MG63 (cell line): ENCODE data around the gene ADARB2. TPM values are rescaled to one million over a fixed set of nuclear protein-coding genes. Genes with fewer than 3 reads are reported as not detected.
"Not testable (repeated sequence)": the region's sequence is repeated elsewhere in the genome, so short reads cannot be mapped to it uniquely, and the experiment has no call there.

Experiments
- DNase-seq: peaks from one replicate; pipeline ENCODE4 v3.0.0-alpha.2; 2020
- H3K27me3 ChIP-seq: fragments of 250-450 bp; sonication (Bioruptor Pico); 2 replicates; pipeline ENCODE4 v1.5.1; 2020; ENCODE audit warnings: mild to moderate bottlenecking, moderate library complexity
- H3K36me3 ChIP-seq: fragments of 250-450 bp; sonication (Bioruptor Pico); 2 replicates; pipeline ENCODE4 v1.5.1; 2020; ENCODE audit warnings: mild to moderate bottlenecking, moderate library complexity
- H3K4me3 ChIP-seq: fragments of 250-450 bp; sonication (Bioruptor Pico); 2 replicates; pipeline ENCODE4 v1.5.1; 2020; ENCODE audit warnings: mild to moderate bottlenecking, moderate library complexity
- H3K9me3 ChIP-seq: fragments of 250-450 bp; sonication (Bioruptor Pico); 2 replicates; pipeline ENCODE4 v1.5.1; 2020; ENCODE audit warnings: mild to moderate bottlenecking, moderate library complexity
- total RNA-seq: library from RNA; depleted of rRNA; stranded (reverse); fragments of >200 nt; shearing (Covaris generic); gene quantifications from 2 replicates; pipeline ENCODE4 v1.2.3, GENCODE V29; 2014; ENCODE audit warnings: low replicate concordance

ADARB2 gene
- total RNA-seq, 1 experiment from 2014 or later: not detected

DNA sequence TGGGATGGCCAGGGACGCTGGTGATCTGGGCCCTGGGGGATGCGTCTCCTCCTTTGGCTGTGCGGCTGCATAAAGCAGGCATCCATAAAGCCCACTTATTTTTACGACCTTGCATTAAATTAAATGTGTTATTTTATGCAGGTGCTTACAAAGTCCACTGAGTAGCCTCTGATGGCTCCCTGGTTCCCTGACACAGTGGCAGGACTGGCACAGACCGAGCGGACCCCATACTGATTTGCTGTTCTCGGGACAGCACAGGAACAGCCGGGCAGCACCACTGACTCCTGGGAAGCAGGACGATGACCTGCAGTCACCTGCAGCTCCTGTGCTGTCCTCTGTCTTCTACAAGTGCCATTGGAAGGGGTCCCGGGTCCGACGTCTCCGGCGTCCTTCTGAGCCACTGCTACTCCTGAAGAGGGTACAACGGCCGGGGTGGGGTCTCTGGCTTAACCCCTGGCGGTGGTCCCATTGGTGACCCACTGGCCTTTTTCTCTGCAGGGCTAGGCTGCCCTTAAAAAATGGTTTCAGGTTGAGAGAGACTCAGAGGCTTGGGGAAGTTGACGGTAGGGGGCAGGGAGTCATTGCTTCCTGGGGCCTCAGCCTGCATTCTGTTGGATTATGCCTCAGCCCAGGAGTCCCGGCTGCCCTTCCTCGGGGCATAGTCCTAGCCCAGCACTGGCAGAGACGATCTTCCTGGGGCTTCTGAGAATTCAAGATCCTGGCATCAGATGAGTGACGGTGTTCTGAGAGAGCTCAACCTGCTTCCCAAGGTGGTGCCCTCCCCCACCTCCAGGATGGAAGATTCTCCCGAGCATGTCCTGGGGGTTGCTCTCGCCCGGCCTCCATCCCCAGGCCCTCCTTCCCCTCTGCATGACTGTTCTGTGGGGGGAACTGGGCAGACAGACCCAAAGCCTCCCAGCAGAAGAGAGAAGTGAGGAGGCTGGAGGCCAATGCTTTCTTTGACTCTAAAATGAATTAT, 330.1 kb downstream of the ADARB2 start:
- Histone ChIP-seq H3K27me3 (no peaks in the 10 kb centered on the region; the same call in 1 of the 2 replicates), H3K4me3 (no peak overlapping the region), H3K9me3 (no peaks in the 10 kb centered on the region), H3K36me3 (no peaks in the 10 kb centered on the region)
- DNase-seq: no peak

DNA sequence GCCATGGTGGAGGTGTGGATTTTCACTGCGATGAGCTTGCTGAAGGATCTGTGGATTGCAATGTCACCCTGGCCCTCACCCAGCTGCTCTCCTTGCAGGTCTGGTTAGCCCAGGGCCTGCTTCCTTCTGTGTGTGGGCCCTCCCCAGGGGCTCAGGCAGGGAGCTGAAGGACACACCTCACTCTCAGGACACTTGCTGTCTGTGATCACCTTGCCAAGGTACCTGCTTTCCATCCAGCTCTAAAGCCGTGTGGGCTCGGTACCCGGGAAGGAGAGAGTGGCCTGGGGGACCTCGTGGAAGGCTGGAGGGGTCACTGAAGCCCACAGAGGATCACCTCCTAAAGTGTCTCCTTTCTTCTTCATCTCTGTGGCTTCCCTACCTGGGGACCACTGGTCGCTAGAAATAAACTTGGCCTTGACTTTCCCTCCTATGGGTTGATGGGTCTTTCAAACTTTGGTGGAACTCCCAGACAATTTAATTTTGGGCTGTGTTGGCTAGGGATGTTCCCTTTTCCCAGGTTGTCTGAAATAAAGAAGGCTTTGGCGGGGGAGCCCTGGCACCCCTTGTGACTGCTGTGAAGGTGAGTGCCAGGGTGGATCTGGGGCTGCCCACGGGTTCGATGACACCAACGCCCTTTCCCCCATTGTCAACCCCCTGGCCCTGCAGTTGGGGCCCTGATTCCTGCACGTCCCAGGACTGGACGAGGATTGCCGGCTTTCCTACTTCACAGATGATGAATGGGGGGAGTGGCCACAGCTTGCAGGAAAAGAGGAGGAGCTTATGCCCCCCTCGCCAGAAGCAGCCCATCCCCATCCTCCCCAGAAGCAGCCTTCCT, 331.0 kb downstream of the ADARB2 start:
- no peak for DNase-seq
- no peak overlapping the region for H3K4me3 ChIP-seq
- H3K27me3 ChIP-seq: no peaks in the 10 kb centered on the region; the same call in 1 of the 2 replicates
- no peaks in the 10 kb centered on the region for H3K9me3 ChIP-seq
- no peaks in the 10 kb centered on the region for H3K36me3 ChIP-seq

DNA sequence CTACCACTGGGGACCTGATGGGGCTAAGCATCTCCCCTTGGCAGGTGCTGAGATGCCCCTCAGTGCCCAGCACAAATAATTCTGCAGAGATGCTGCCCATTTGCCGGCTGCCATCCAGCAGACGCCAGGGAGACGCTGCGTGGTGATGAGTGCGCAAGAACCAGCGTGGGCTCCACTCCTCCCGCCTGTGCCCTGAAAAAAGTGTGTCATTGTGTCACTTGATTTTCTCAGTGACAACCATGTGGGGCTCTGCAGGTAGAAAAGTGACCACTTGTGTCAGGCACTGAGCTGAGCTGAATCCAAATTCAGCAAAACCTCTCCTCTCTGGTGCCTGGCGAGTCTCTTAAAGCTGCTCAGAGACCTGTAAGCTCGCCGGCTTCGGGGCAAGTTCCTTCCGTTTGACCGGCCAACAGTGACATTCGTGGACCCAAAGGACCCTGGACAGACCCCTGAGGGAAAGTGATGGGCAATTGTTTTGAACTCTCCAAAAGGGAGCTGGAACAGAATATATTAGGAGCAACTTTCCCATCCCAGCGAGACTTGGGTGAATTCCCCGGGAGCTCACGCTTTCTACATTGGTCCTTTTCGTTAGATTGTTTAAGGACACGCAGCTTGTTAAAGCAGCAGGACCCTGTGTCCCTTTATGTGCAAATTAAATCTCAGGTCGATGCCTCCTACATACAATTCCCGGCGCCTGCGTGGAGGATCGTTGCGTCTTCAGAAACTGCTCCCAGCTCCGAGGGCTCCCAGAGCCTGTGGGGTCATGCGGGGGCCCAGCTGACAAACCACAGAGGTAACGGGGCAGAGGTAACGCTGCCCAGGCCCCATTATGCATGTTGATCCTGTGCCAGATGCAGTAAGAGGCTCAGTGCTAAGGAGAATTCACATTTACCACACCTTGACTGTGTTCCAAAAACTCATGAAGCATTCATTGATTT, 332.7 kb downstream of the ADARB2 start:
- H3K27me3 ChIP-seq: no peaks in the 10 kb centered on the region; the same call in 1 of the 2 replicates
- H3K9me3 ChIP-seq: no peaks in the 10 kb centered on the region
- DNase-seq: no peak
- no peaks in the 10 kb centered on the region for H3K36me3 ChIP-seq
- no peak overlapping the region for H3K4me3 ChIP-seq

DNA sequence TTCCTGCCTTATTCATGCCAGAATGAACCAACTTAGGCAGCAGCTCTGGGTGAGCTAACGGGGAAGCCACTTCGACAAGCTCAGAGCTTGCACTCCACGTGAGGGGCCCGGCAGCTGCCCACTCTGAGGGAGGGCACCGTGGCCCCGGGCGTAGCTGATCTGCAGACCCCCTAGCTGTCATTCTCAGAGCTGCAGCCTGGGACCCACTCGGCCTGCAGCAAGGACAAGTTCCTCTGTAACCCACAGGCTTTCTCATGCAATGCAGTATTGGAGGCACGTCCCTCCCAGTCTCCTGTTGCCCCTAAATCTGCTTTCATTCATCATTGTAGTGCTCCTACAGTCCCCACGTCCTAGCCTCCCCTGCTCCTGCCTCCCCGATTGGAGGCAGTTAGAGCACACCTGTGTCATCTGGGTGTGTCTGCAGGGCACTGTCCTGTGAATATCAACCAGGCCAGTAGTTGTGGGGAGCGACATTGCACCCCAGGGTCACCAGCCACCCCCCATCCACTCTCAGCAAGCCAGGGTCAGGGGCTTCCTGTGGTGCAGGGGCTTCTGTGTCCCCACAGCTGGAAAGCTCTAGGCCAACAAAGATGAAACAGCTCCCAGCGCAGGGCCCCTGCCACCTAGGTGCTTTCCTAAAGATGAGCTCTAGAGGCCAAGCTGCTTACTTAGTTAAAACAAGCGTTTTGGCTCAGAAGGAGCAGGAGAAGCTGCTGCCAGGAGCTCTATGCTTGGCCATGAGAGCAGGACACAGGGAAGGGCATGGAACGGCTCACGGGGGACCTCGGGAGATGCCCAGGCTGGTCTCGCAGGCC, 333.6 kb downstream of the ADARB2 start:
- Histone ChIP-seq H3K27me3 (no peaks in the 10 kb centered on the region; the same call in 1 of the 2 replicates), H3K9me3 (no peaks in the 10 kb centered on the region), H3K4me3 (no peak overlapping the region), H3K36me3 (no peaks in the 10 kb centered on the region)
- no peak for DNase-seq

DNA sequence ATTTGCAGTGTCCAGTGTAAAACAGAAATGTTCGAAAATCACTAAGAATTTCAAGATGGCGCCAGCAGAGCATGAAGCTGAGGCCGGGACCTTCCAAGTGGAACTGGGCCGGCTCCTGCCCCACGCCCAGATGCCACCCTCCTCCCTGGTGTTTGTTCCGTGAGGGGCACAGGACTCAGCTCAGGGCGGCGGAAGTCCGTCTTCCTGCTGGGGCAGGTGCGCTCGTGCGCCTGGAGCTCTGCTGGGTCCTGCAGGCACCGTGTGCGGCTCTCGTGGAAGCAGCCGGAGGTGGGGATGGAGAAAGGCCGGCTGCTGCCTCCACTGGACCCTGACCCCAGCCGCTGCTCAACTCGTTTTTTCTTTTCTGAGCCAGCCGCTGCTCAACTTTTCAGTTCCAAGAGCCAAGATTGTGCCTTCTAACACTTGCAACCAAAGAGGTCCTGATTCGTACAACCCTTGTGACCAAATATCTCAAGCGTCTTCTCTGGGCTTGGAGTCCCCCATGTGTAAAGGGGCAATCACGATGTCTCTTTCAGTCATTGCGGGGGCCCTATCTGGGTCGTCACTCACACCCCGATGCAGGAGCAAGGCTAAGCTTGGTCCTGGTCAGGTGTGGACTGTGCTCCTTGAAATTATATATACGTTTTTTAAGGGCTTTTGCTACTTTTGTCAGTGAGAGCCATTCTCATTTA, 334.4 kb downstream of the ADARB2 start:
- Histone ChIP-seq H3K27me3 (no peaks in the 10 kb centered on the region; the same call in 1 of the 2 replicates), H3K9me3 (no peaks in the 10 kb centered on the region), H3K36me3 (no peaks in the 10 kb centered on the region), H3K4me3 (no peak overlapping the region)
- no peak for DNase-seq

DNA sequence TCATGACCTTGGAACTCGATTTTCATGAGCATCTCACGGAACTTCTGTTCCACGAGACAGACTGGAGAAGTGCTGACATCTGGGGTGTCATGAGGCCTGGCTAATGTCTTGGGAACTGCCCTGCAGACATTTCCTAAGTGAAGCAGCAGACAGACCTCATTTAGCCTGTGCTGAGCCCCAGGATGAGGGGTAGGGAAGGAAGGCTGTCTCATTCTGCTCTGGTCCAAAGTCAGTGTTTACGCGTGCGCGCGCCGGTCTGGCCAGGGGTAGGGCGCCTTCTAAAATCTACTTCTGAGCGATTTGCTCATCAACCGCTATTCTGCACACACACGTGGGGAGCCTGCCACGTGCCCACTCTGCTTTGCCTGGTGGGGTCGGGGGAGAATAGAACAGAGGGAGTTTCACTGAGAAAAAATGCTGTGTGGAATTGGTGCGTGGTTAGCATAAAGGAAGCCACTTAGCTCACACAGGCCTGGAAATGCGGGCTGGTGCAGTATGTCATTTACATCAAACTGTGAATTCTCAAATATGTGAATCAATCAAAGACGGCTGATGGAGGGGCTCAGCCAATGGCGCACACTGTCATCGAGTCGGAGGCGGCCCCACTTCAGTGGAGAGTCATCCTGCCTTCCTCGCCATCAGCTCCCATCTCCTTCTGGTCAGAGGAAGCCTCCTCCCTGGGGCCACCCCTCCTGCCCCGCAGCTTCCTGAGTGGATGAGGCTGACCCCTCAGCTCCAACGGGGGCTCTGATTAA, 335.1 kb downstream of the ADARB2 start:
- DNase-seq: no peak
- Histone ChIP-seq H3K36me3 (no peaks in the 10 kb centered on the region), H3K9me3 (no peaks in the 10 kb centered on the region), H3K4me3 (no peak overlapping the region), H3K27me3 (no peaks in the 10 kb centered on the region; the same call in 1 of the 2 replicates)

DNA sequence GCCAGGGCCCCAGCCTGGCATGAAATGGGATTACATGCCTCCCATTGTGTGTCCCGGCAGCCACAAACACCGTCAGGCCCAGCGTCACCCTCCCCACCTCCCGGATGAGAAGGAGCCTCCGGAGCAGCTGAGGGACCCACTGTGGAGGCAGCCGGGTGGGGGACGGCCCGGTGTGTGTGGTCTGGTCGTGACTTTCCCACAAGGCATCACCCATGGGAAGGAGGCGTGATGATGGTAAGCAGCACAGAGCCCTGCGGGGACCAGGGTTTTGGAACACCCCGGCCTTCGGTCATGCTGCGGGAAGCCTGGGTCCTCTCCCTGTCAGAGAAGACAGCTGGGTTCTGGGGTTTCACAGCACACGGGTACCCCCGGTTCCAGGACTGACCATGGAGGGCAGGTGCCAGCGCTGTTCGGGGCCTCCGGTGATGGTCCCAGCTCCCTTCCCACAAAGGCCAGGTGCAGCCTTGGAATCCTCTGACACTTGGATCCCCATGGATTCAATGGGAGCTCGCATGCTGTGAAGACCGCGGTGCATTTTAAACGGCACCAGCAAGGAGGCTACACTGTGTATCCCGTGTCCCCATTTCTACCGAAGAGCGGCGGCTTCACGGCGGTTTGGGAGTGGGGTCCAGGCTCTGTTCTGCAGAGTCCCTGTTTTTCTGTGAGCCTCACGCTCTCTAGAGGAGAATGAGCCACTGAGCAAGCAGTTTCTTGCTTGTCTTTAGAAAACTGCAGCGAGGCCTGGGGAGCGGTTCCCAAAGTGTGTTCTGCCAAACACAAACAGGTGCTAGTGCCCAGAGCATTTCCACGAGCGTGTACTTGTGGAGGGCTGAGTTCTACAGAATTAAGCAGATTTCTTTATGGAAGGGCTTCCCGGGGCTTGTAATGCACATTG, 336.0 kb downstream of the ADARB2 start:
- Histone ChIP-seq H3K27me3 (no peaks in the 10 kb centered on the region; the same call in 1 of the 2 replicates), H3K4me3 (no peak overlapping the region), H3K36me3 (no peaks in the 10 kb centered on the region), H3K9me3 (no peaks in the 10 kb centered on the region)
- DNase-seq: no peak

DNA sequence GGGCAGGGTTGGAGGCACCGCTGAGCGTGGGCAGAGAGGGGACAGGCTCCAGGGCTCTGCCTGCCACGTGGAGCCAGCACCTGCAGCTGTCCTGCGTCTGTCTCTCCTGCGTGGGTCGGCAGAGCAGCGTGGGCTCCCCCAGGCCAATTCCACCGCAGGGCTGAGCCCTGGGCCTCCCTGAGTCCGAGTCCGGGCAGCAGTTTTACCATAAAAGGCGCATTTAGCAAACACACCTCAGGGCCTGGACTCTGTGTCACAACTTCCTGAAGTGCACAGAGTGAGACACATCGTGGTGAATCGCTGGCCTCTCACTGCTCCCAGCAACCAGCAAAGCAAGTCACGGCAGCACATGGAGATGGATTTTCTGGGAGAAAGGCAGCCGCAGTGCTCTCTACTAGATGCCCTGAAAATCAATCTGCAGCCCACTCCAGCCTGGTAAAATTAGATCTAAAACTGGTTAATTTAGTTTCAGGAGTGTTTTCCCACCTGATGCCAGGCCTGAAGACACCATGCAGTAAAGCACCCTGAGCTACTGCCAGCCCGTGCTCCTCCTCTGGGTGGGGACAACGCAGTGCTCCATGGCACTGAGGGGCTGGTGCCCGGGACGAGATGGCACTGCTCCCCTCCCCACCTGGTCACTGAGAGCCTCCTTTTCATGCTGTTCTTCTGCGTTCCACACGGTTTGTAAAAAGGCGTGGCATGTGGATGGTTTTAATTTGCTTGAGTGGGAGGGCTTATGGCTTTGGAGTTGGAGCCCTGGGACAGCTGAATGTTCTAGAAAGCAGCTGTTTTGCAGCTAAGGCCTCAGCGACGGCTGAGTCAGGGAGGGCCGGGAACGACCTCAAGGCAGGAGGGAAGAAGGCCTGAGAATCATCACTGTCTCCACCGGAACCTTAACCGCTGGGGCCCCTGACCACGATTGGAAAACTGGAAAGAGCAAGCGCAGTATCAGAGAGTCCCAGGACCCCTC, 336.9 kb downstream of the ADARB2 start:
- Histone ChIP-seq H3K27me3 (no peaks in the 10 kb centered on the region; the same call in 1 of the 2 replicates), H3K4me3 (no peak overlapping the region), H3K36me3 (no peaks in the 10 kb centered on the region), H3K9me3 (no peaks in the 10 kb centered on the region)
- no peak for DNase-seq

DNA sequence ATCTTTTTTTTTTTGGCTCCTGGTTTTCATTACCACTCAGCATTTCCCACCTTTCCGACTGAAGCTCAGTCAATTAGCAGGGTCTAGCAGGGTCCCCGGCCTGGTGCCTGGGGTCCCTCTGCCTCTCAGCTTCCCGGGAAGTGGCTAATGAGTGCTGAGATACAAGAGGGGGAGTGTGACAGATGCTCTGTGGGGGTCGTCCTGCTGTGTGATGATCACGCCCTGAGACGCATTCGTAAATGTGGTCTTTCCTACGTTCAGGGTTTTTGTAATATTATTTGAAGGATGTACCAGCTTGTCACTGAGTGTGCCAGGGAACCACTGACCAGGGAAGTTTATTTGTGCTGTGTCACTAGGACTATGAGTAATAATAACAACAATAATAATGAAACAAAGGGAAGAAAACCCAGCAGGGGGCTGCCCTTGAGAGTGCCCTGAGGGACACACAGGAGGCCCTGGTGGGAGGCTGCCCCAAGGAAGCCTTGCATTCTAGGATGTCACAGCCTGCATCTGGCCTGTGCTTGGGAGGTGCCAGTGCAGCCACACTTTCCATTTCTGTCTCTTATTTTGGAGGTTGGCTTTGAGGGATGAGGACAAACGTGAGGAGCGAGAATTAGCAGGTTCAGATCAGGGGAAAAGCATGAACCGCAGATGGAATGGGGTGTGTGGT, 337.8 kb downstream of the ADARB2 start:
- Histone ChIP-seq H3K4me3 (no peak overlapping the region), H3K36me3 (no peaks in the 10 kb centered on the region), H3K27me3 (no peaks in the 10 kb centered on the region), H3K9me3 (no peaks in the 10 kb centered on the region)
- peak; percentile 16 for DNase-seq

DNA sequence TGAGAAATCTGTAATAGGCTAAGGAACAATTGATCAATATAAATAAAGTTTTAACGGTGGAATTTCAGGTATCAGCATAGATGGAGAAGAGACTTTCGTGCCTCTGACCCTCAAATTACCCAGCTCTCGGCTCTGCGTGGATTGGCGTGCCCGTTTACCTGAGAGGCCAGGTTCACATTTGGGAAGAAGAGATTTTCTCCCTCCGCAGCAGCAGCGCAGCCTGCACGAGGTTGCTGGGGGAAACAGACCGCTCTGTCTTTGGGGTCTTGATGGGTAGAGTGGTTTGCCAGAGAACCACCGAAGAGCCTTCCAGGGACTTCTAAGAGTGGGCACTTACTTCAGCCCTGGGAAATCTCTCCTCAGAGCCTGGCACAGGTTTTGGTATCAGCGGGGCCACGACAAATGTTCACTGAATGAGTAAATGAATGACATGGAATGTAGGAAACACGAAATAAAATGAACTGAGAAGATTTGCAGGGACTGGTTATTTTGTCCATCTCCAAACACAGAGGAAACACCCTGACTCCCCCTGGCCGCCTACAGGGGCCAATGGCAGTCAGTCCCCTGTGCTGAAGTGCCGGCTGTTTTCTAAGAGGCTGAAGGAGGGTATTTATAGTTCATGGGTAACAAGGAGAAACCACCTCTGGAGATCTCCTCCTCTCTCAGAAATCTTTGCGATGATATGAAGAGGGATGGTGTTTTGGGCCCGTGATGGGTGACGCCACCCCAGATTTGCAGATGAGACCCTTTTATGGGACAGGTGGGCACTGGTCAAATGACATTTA, 338.5 kb downstream of the ADARB2 start:
- no peak for DNase-seq
- H3K9me3 ChIP-seq: no peaks in the 10 kb centered on the region
- H3K27me3 ChIP-seq: no peaks in the 10 kb centered on the region
- H3K4me3 ChIP-seq: no peak overlapping the region
- no peaks in the 10 kb centered on the region for H3K36me3 ChIP-seq

DNA sequence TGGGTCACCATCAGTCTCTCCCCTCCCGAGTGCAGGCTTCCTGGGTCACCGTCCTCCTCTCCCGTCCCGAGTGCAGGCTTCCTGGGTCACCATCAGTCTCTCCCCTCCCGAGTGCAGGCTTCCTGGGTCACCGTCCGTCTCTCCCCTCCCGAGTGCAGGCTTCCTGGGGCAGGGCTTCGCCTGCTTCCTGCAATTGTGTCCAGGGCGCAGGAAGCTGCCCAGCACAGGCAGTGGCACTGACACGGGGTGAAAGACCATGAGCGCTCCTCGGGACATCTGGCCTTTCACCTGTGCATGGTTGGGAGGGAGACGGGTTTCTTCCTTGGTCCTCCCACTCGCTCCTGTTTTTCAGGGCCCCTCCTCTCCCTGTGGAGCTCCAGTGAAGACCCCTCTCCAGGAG, 339.2 kb downstream of the ADARB2 start:
- H3K27me3 ChIP-seq, H3K36me3 ChIP-seq, H3K9me3 ChIP-seq, DNase-seq, H3K4me3 ChIP-seq: not testable (repeated sequence)

DNA sequence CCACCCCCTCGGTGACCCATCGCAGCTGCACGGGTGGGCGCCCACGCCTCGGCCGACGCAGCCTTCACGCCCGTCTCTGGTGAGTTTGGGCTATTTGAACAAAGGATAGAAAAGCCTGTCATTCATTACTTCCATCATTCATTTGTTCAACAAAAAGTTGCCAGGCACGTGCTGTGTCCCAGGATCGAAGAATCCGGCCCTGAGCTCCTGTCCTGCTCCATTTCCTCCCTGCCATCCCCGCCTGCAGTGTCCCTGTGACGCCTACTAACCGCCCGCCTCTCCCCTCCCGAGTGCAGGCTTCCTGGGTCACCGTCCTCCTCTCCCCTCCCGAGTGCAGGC, 341.1 kb downstream of the ADARB2 start:
- no peaks in the 10 kb centered on the region for H3K36me3 ChIP-seq
- no peaks in the 10 kb centered on the region for H3K27me3 ChIP-seq
- no peak overlapping the region for H3K4me3 ChIP-seq
- no peak for DNase-seq
- H3K9me3 ChIP-seq: no peaks in the 10 kb centered on the region
